HepG2 (cell line): ENCODE data around the gene TSC22D3. TPM values are rescaled to one million over a fixed set of nuclear protein-coding genes. Genes with fewer than 3 reads are reported as not detected.

ENCODE experiments used
- ATAC-seq: fragments of 200-7000 bp; cut with Tn5 transposase; 3 replicates; pipeline ENCODE4 v1.9.1; 2020; ENCODE audit warnings: mild to moderate bottlenecking, moderate library complexity
- BruUV-seq: library from RNA; stranded (reverse); fragments of 400-500 nt; replicated peaks from 2 replicates; lab custom pipeline; 2021; lab: Mats Ljungman, UMichigan
- CTCF ChIA-PET: fragments of 300-600 bp; formaldehyde crosslinking; extraction: SDS; loops from one replicate; lab custom pipeline; 2021; ENCODE audit warnings: low total read pairs, inconsistent platforms, low intra/inter-chr PET ratio; lab: Yijun Ruan, JAX
- POLR2A ChIA-PET: fragments of 350-600 bp; sonication (Branson Sonifier 250); formaldehyde crosslinking; loops from one replicate; lab custom pipeline; 2020; ENCODE audit warnings: antibody characterized with exemption, inconsistent platforms; lab: Yijun Ruan, JAX
- DNase-seq: peaks from one replicate; pipeline ENCODE4 v3.0.0-alpha.2; 2015; ENCODE audit warnings: low spot score
- FAIRE-seq: peaks from 3 replicates; lab custom pipeline; 2011; peaks lifted over from hg19 to GRCh38; lab: Jason Lieb, UNC
- H2AFZ ChIP-seq: one replicate; pipeline ENCODE4 v1.6.1; 2011; ENCODE audit warnings: low read length, inconsistent platforms
- H3K27ac ChIP-seq: fragments of 300-600 bp; 3 replicates; pipeline ENCODE4 v1.8.0; 2011; ENCODE audit warnings: mixed run types, mild to moderate bottlenecking, mixed read lengths, low read length, inconsistent platforms; ENCODE audit not compliant: insufficient read depth; ENCODE audit errors: extremely low read length
- H3K27me3 ChIP-seq, 2 experiments: fragments of 200-600 bp in 1 of 2; 2 replicates in 1 of 2; 3 replicates in 1 of 2; pipeline versions ENCODE4 v1.6.0 to v1.8.0; 2011; ENCODE audit warnings: low read length in 2 of 2, mild to moderate bottlenecking in 2 of 2, moderate library complexity in 2 of 2, inconsistent platforms in 1 of 2; ENCODE audit not compliant: insufficient read depth in 2 of 2, control insufficient read depth in 1 of 2
- H3K36me3 ChIP-seq, 2 experiments: fragments of 200-600 bp in 1 of 2; replicated peaks in 1 of 2; 2 replicates in 1 of 2; 3 replicates in 1 of 2; pipeline versions ENCODE4 v1.5.1 to v1.8.0; 2011; ENCODE audit warnings: low read length in 2 of 2, inconsistent platforms in 1 of 2; ENCODE audit not compliant: insufficient read depth in 2 of 2, control insufficient read depth in 1 of 2
- H3K4me1 ChIP-seq: 2 replicates; pipeline ENCODE4 v1.5.1; 2012; ENCODE audit warnings: low read length, inconsistent platforms; ENCODE audit not compliant: insufficient read depth
- H3K4me2 ChIP-seq: 2 replicates; pipeline ENCODE4 v1.6.0; 2011; ENCODE audit warnings: low read depth, low read length, inconsistent platforms
- H3K4me3 ChIP-seq, 3 experiments: fragments of 200-600 bp in 1 of 3; sonication (generic), shearing (Covaris generic) in 1 of 3; replicated peaks in 1 of 3; 2 replicates each; pipeline ENCODE4 v1.5.1; 2011 to 2016; ENCODE audit warnings: low read length in 3 of 3, inconsistent platforms in 2 of 3, low read depth in 2 of 3, mild to moderate bottlenecking in 2 of 3, control low read depth in 1 of 3, mixed read lengths in 1 of 3; ENCODE audit not compliant: insufficient read depth in 1 of 3
- H3K79me2 ChIP-seq: one replicate; pipeline ENCODE4 v1.6.1; 2011; ENCODE audit warnings: low read length, inconsistent platforms; ENCODE audit not compliant: insufficient read depth
- H3K9ac ChIP-seq: 2 replicates; pipeline ENCODE4 v1.6.0; 2011; ENCODE audit warnings: mild to moderate bottlenecking, low read depth, low read length, inconsistent platforms; ENCODE audit not compliant: insufficient read depth
- H3K9me3 ChIP-seq: 2 replicates; pipeline ENCODE4 v1.5.1; 2012; ENCODE audit warnings: mild to moderate bottlenecking, low read length
- H4K20me1 ChIP-seq: 2 replicates; pipeline ENCODE4 v1.6.0; 2011; ENCODE audit warnings: inconsistent platforms, mild to moderate bottlenecking, low read length, moderate library complexity; ENCODE audit not compliant: insufficient read depth
- KAT7 ChIP-seq: IDR thresholded peaks from 2 replicates; pipeline ENCODE4 v1.6.1; 2018; ENCODE audit warnings: borderline replicate concordance, missing compliant biosample characterization
- NFRKB ChIP-seq: fragments of 450-650 bp; IDR thresholded peaks from 2 replicates; pipeline ENCODE4 v1.6.1; 2017
- WGBS: methylation state at CpG from one replicate; pipeline ENCODE4 v1.1.6; 2017; ENCODE audit warnings: low lambda C conversion rate; 5-methylcytosine and 5-hydroxymethylcytosine counted together
- in situ Hi-C: cut with HindIII; loops from 2 replicates; pipeline ENCODE4 v1.10.0; 2017; ENCODE audit warnings: low pct_unique_long_range_greater_than_20kb; ENCODE audit not compliant: extremely low pct_ligation_motif_present
- intact Hi-C: fragments of 100-400 bp; cut with micrococcal nuclease; formaldehyde crosslinking; loops from one replicate; pipeline ENCODE4 v1.10.0; 2022; ENCODE audit not compliant: unreplicated experiment
- polyA plus RNA-seq, 8 experiments: library from polyadenylated mRNA; depleted of rRNA in 3 of 8; stranded (reverse) in 7 of 8; unstranded in 1 of 8; fragments of >200 nt; fragmentation: Illumina TruSeq in 4 of 8; extraction: Trizol in 4 of 8; gene quantifications; 2 replicates each; pipeline versions ENCODE4 v1.2.1 to v1.2.3, GENCODE V29; 2011 to 2016; ENCODE audit warnings: low read depth in 4 of 8, missing spikeins in 1 of 8, mixed read lengths in 1 of 8; ENCODE audit not compliant: insufficient read depth in 1 of 8
- total RNA-seq, 5 experiments: library from RNA; depleted of rRNA; stranded (reverse); fragments of >200 nt; fragmentation: Illumina TruSeq; extraction: Trizol; gene quantifications; 2 replicates each; pipeline ENCODE4 v1.2.3, GENCODE V29; 2016; ENCODE audit warnings: low read depth in 1 of 5
- TF ChIP-seq, protein P1 (sequence below): sonication (generic); formaldehyde crosslinking; IDR thresholded peaks from 2 replicates; pipeline ENCODE4 v1.4.0; 2020; ENCODE audit warnings: missing genetic modification reagents, borderline replicate concordance
- TF ChIP-seq, protein P2 (sequence below): sonication (generic); formaldehyde crosslinking; IDR thresholded peaks from 2 replicates; pipeline ENCODE4 v1.4.0; 2020; ENCODE audit warnings: missing genetic modification reagents

The TSC22D3 gene
- total and polyA plus RNA-seq, 2 of the 13 experiments (the other 11 are each of a cell fraction or from before 2014, with no cell fraction given): 0.82 to 1.5 TPM

GRCh38 chrX:107752043-107752442 lies 23.5 kb downstream of the TSC22D3 start (continued):
- no peak for TF ChIP-seq KAT7
- TF ChIP-seq, protein P1, sequence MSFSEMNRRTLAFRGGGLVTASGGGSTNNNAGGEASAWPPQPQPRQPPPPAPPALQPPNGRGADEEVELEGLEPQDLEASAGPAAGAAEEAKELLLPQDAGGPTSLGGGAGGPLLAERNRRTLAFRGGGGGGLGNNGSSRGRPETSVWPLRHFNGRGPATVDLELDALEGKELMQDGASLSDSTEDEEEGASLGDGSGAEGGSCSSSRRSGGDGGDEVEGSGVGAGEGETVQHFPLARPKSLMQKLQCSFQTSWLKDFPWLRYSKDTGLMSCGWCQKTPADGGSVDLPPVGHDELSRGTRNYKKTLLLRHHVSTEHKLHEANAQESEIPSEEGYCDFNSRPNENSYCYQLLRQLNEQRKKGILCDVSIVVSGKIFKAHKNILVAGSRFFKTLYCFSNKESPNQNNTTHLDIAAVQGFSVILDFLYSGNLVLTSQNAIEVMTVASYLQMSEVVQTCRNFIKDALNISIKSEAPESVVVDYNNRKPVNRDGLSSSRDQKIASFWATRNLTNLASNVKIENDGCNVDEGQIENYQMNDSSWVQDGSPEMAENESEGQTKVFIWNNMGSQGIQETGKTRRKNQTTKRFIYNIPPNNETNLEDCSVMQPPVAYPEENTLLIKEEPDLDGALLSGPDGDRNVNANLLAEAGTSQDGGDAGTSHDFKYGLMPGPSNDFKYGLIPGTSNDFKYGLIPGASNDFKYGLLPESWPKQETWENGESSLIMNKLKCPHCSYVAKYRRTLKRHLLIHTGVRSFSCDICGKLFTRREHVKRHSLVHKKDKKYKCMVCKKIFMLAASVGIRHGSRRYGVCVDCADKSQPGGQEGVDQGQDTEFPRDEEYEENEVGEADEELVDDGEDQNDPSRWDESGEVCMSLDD (CRISPR knock-in tag): no peak
- TF ChIP-seq, protein P2, sequence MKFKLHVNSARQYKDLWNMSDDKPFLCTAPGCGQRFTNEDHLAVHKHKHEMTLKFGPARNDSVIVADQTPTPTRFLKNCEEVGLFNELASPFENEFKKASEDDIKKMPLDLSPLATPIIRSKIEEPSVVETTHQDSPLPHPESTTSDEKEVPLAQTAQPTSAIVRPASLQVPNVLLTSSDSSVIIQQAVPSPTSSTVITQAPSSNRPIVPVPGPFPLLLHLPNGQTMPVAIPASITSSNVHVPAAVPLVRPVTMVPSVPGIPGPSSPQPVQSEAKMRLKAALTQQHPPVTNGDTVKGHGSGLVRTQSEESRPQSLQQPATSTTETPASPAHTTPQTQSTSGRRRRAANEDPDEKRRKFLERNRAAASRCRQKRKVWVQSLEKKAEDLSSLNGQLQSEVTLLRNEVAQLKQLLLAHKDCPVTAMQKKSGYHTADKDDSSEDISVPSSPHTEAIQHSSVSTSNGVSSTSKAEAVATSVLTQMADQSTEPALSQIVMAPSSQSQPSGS (CRISPR knock-in tag): no peak

DNA sequence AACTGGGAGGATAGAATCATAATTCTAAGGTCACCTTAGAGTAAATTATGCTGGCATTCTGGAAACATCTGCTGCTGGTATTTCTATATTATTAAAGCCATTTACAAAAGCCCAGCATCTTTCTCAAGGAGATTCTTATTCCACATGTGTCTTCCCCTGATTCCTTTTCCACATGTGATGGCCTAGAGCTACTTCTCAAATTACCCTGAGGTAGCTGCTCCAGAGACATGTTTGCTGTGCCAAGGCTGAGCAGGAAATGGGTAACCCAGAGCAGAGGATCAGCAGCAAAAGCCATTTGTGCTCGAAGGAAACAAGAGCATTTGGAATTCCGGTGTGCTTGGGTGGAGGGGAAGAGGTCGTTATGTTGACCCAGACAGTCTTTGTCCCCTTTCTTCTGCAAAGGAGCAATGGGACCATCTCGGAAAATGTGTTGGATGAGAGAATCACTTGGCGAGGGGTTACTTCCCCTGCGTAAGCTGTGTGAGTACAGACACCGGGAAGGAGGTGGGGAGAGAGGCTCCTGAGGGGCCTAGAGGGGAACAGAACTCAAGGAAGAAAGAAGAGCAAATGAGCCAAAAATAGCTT lies 24.6 kb downstream of the TSC22D3 start:
- BruUV-seq: no TSS peak
- ChIA-PET POLR2A (no interaction called here), CTCF (no interaction called here)
- intact Hi-C loops (no loop called here), in situ Hi-C loops (no loop called here)
- Histone ChIP-seq H2AFZ (no peak overlapping the region), H3K9ac (no peak overlapping the region), H3K4me3 (no peak overlapping the region), H3K36me3 (no peaks in the 10 kb centered on the region), H3K27me3 (no peaks in the 10 kb centered on the region), H3K9me3 (no peaks in the 10 kb centered on the region), H3K4me1 (no peaks in the 10 kb centered on the region), H4K20me1 (no peaks in the 10 kb centered on the region), H3K4me2 (no peak overlapping the region), H3K27ac (no peak overlapping the region)
- DNase-seq: no peak
- no peak for ATAC-seq
- 32% methylated on average over 6 of the region's 7 CpGs for WGBS
- FAIRE-seq: no peak
- TF ChIP-seq NFRKB: no peak
- TF ChIP-seq, all 625 proteins: peak for 0
- no peaks in the 10 kb centered on the region for H3K79me2 ChIP-seq
